Measurements from ENCODE around the gene PRKCA. TPM values are rescaled to one million over a fixed set of nuclear protein-coding genes. Genes with fewer than 3 reads are reported as not detected.

The PRKCA gene
- total and polyA plus RNA-seq, 2 of the 13 experiments (the other 11 are each of a cell fraction or from before 2014, with no cell fraction given): 18.5 to 21.5 TPM

DNA sequence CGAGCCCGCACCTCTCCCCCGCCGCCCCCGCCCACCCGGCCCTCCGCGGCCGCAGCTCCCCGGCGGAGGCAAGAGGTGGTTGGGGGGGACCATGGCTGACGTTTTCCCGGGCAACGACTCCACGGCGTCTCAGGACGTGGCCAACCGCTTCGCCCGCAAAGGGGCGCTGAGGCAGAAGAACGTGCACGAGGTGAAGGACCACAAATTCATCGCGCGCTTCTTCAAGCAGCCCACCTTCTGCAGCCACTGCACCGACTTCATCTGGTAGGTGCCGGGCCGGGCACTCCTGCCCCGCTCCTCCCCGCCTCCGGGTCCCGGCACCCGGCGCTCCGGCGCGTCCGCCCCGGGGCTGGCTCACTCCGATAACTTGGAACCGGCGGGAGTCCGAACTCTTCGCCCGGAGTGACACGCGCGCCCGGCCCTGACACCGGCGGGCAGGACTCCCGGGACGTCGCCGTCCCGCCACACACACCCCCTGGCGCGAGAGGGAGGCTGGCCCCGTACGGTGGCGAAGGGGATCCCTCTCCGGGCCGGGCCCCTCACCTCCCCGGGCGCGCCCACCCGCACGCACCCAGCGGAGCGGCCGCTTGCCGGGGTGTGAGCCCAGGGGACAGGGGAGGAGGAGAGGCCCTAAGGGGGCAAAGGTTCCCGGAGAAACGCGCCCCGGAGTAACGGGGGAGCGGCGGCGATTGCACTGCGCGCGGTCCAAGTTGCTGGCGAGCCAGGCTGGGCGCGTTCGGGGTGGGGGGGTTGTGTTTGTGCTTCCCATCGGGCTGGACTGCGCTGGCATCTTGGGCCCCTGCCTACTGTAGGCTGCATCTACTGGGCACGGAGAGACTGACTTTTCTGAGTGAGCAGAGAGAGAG is 581 bp downstream of the PRKCA start (continued):
- TF ChIP-seq ZNF563 (CRISPR knock-in tag; IDR thresholded peaks at IDR 0.05) (peak; percentile 50; the same call in 1 of the 2 replicates), EEA1 (CRISPR knock-in tag; IDR thresholded peaks at IDR 0.05; ENCODE audit: borderline replicate concordance) (0 out of 2 replicates have a peak, but pooled peaks have one; percentile 12), CBFB (CRISPR knock-in tag; IDR thresholded peaks at IDR 0.05) (peak; percentile 22; the same call in 1 of the 2 replicates), ZNF282 (IDR thresholded peaks at IDR 0.05; ENCODE audit: partially characterized antibody) (no peak), ZNF260 (CRISPR knock-in tag; IDR thresholded peaks at IDR 0.05; ENCODE audit: borderline replicate concordance, low read depth) (no peak), PHB2 (IDR thresholded peaks at IDR 0.05; ENCODE audit: partially characterized antibody) (no peak), SMARCE1 (IDR thresholded peaks at IDR 0.05; ENCODE audit: borderline replicate concordance) (no peak), SKI (IDR thresholded peaks at IDR 0.05; ENCODE audit: partially characterized antibody) (peak; percentile 26), ZNF670 (CRISPR knock-in tag; IDR thresholded peaks at IDR 0.05; ENCODE audit: borderline replicate concordance) (no peak; the same call in 1 of the 2 replicates), ZNF780A (CRISPR knock-in tag; IDR thresholded peaks at IDR 0.05) (0 out of 2 replicates have a peak, but pooled peaks have one; percentile 61), ZNF382 (CRISPR knock-in tag; IDR thresholded peaks at IDR 0.05; ENCODE audit: borderline replicate concordance) (no peak), SP4 (CRISPR knock-in tag; IDR thresholded peaks at IDR 0.05) (no peak), ZSCAN21 (CRISPR knock-in tag; IDR thresholded peaks at IDR 0.05; ENCODE audit: borderline replicate concordance) (peak; percentile 57; the same call in 1 of the 2 replicates), YY1 (IDR thresholded peaks at IDR 0.05; ENCODE audit: insufficient read depth, insufficient replicate concordance, low read depth, low read length) (peak; percentile 4), ZNF547 (CRISPR knock-in tag; IDR thresholded peaks at IDR 0.05) (peak; percentile 71; the same call in 1 of the 2 replicates), KLF11 (CRISPR knock-in tag; IDR thresholded peaks at IDR 0.05) (no peak), ZNF629 (CRISPR knock-in tag; conservative IDR thresholded peaks at IDR 0.05) (no peak; the same call in 1 of the 2 replicates), BORCS8-MEF2B (CRISPR knock-in tag; IDR thresholded peaks at IDR 0.05) (peak; percentile 76)
- TF ChIP-seq, protein P1, sequence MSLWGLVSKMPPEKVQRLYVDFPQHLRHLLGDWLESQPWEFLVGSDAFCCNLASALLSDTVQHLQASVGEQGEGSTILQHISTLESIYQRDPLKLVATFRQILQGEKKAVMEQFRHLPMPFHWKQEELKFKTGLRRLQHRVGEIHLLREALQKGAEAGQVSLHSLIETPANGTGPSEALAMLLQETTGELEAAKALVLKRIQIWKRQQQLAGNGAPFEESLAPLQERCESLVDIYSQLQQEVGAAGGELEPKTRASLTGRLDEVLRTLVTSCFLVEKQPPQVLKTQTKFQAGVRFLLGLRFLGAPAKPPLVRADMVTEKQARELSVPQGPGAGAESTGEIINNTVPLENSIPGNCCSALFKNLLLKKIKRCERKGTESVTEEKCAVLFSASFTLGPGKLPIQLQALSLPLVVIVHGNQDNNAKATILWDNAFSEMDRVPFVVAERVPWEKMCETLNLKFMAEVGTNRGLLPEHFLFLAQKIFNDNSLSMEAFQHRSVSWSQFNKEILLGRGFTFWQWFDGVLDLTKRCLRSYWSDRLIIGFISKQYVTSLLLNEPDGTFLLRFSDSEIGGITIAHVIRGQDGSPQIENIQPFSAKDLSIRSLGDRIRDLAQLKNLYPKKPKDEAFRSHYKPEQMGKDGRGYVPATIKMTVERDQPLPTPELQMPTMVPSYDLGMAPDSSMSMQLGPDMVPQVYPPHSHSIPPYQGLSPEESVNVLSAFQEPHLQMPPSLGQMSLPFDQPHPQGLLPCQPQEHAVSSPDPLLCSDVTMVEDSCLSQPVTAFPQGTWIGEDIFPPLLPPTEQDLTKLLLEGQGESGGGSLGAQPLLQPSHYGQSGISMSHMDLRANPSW (CRISPR knock-in tag; IDR thresholded peaks at IDR 0.05; ENCODE audit: borderline replicate concordance): no peak
- TF ChIP-seq, protein P2, sequence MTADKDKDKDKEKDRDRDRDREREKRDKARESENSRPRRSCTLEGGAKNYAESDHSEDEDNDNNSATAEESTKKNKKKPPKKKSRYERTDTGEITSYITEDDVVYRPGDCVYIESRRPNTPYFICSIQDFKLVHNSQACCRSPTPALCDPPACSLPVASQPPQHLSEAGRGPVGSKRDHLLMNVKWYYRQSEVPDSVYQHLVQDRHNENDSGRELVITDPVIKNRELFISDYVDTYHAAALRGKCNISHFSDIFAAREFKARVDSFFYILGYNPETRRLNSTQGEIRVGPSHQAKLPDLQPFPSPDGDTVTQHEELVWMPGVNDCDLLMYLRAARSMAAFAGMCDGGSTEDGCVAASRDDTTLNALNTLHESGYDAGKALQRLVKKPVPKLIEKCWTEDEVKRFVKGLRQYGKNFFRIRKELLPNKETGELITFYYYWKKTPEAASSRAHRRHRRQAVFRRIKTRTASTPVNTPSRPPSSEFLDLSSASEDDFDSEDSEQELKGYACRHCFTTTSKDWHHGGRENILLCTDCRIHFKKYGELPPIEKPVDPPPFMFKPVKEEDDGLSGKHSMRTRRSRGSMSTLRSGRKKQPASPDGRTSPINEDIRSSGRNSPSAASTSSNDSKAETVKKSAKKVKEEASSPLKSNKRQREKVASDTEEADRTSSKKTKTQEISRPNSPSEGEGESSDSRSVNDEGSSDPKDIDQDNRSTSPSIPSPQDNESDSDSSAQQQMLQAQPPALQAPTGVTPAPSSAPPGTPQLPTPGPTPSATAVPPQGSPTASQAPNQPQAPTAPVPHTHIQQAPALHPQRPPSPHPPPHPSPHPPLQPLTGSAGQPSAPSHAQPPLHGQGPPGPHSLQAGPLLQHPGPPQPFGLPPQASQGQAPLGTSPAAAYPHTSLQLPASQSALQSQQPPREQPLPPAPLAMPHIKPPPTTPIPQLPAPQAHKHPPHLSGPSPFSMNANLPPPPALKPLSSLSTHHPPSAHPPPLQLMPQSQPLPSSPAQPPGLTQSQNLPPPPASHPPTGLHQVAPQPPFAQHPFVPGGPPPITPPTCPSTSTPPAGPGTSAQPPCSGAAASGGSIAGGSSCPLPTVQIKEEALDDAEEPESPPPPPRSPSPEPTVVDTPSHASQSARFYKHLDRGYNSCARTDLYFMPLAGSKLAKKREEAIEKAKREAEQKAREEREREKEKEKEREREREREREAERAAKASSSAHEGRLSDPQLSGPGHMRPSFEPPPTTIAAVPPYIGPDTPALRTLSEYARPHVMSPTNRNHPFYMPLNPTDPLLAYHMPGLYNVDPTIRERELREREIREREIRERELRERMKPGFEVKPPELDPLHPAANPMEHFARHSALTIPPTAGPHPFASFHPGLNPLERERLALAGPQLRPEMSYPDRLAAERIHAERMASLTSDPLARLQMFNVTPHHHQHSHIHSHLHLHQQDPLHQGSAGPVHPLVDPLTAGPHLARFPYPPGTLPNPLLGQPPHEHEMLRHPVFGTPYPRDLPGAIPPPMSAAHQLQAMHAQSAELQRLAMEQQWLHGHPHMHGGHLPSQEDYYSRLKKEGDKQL (CRISPR knock-in tag; IDR thresholded peaks at IDR 0.05; ENCODE audit: low read depth): no peak
- TF ChIP-seq, protein P3, sequence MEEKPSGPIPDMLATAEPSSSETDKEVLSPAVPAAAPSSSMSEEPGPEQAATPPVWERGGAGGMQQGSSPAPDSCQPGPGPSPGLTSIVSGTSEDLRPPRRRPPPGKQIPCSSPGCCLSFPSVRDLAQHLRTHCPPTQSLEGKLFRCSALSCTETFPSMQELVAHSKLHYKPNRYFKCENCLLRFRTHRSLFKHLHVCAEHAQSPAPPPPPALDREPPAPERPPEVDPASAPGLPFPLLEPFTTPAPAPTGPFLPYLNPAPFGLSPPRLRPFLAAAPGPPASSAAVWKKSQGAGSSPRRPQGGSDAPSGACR (CRISPR knock-in tag; IDR thresholded peaks at IDR 0.05): peak; percentile 82; the same call in 1 of the 2 replicates

Data from HepG2 (cell line).